ENCODE measurements around the gene PANK4. TPM values are rescaled to one million over a fixed set of nuclear protein-coding genes. Genes with fewer than 3 reads are reported as not detected.

The PANK4 gene
- total and polyA plus RNA-seq, 2 of the 8 experiments (the other 6 are each of a cell fraction or from before 2014, with no cell fraction given), result 20.1 to 29.7 TPM

GRCh38 chr1:2518528-2518927 is 7.9 kb downstream of the PANK4 start:
- H2AK5ac ChIP-seq (ENCODE audit: low read depth, low read length), result no peak overlapping the region
- H3K4me1 ChIP-seq (replicated peaks in 1 of 4; ENCODE audit: control insufficient read depth in 3 of 4, insufficient read depth in 4 of 4, low read length in 3 of 4), result peaks cover 0 to 1% (median under 1%) of the 10 kb centered on the region in 4 experiments; a peak in 2 of 7 replicates
- no peak overlapping the region for H4K5ac ChIP-seq (ENCODE audit: insufficient read length, low read depth, low read length)
- peaks cover 13% of the 10 kb centered on the region for H3K79me1 ChIP-seq (ENCODE audit: low read depth, low read length)
- ChIA-PET POLR2A (ENCODE audit: partially characterized antibody) (interaction anchor here (1.5 kb wide), 1 partner anchor 12 kb away, joined by 5 read pairs; no protein-coding TSS in a partner anchor), CTCF (ENCODE audit: partially characterized antibody) (interaction anchor here (0.9 to 4.6 kb wide), 2 partner anchors 10 to 16 kb away, joined by 3 to 16 read pairs; no protein-coding TSS in a partner anchor)
- FAIRE-seq (no peak), DNase-seq (ENCODE audit: low read depth in 1 of 2, low spot score in 2 of 2) (no peak)
- peaks cover 18 to 60% (median 38%) of the 10 kb centered on the region in 4 experiments; a peak in 7 of 8 replicates for H3K36me3 ChIP-seq (ENCODE audit: control insufficient read depth in 2 of 4, insufficient read depth in 4 of 4, low read length in 3 of 4)
- H3K23me2 ChIP-seq (ENCODE audit: low read depth, low read length), result no peaks in the 10 kb centered on the region
- no peak overlapping the region for H3K9ac ChIP-seq (replicated peaks in 1 of 4; ENCODE audit: extremely low read depth in 1 of 4, low read depth in 3 of 4, low read length in 3 of 4)
- no peak overlapping the region for H4K8ac ChIP-seq (ENCODE audit: extremely low read depth, insufficient read depth, low read length)
- no peak overlapping the region for H2BK120ac ChIP-seq (replicated peaks; ENCODE audit: low read depth, low read length)
- TF ChIP-seq RXRA (IDR thresholded peaks at IDR 0.05; ENCODE audit: insufficient read depth, low read depth, low read length) (no peak), HDAC2 (IDR thresholded peaks at IDR 0.05; ENCODE audit: borderline replicate concordance in 1 of 2, low read depth in 2 of 2, low read length in 2 of 2) (no peak), POLR2A (IDR thresholded peaks at IDR 0.05; ENCODE audit: control extremely low read depth in 1 of 2, low read depth in 2 of 2, low read length in 2 of 2) (no peak), EP300 (IDR thresholded peaks at IDR 0.05; ENCODE audit: borderline replicate concordance in 1 of 2, low read depth in 2 of 2, low read length in 2 of 2) (no peak), TAF1 (IDR thresholded peaks at IDR 0.05; ENCODE audit: low read depth, low read length) (no peak), SP4 (IDR thresholded peaks at IDR 0.05; ENCODE audit: low read length) (no peak), POLR2AphosphoS5 (IDR thresholded peaks at IDR 0.05; ENCODE audit: low read depth, low read length) (no peak), JUN (IDR thresholded peaks at IDR 0.05; ENCODE audit: low read depth, low read length) (no peak), KDM5A (IDR thresholded peaks at IDR 0.05; ENCODE audit: low read length) (no peak), POU5F1 (IDR thresholded peaks at IDR 0.05; ENCODE audit: low read depth, low read length) (no peak)
- no peak overlapping the region for H2BK20ac ChIP-seq (ENCODE audit: low read length)
- H3K9me3 ChIP-seq (ENCODE audit: insufficient read depth in 2 of 2, low read depth in 1 of 2, low read length in 1 of 2), result no peaks in the 10 kb centered on the region
- no peak overlapping the region for H3K4me2 ChIP-seq (ENCODE audit: insufficient read depth in 1 of 2, low read depth in 2 of 2, low read length in 2 of 2)
- H2BK5ac ChIP-seq (ENCODE audit: low read depth, low read length), result no peak overlapping the region
- H3K23ac ChIP-seq (ENCODE audit: insufficient read length), result no peak overlapping the region
- H2BK15ac ChIP-seq (ENCODE audit: low read length), result no peak overlapping the region
- no peak overlapping the region for H3K27ac ChIP-seq (ENCODE audit: low read depth, low read length)
- 96% methylated on average over 26 of the region's 26 CpGs; no CpG with 5 or more reads in 1 of the 2 experiments for WGBS, 2 experiments (ENCODE audit: extremely low coverage in 1 of 2, insufficient coverage in 1 of 2, insufficient read length in 1 of 2, insufficient replicate concordance in 2 of 2, low coverage in 1 of 2, low lambda C conversion rate in 2 of 2, missing lambda C conversion rate in 1 of 2)
- H3K4ac ChIP-seq (replicated peaks; ENCODE audit: insufficient read length, low read depth, low read length), result no peak overlapping the region
- peaks cover 16 to 30% of the 10 kb centered on the region in 2 experiments for H4K20me1 ChIP-seq (replicated peaks in 1 of 2; ENCODE audit: control insufficient read depth in 1 of 2, insufficient read depth in 2 of 2, low read length in 2 of 2)
- H3K14ac ChIP-seq (ENCODE audit: insufficient read length), result no peak overlapping the region
- H3K18ac ChIP-seq (ENCODE audit: extremely low read depth, low read length), result no peak overlapping the region
- H3K79me2 ChIP-seq (ENCODE audit: control insufficient read depth in 1 of 2, insufficient read depth in 2 of 2, low read length in 2 of 2), result peaks cover 4 to 19% of the 10 kb centered on the region in 2 experiments; a peak in 2 of 4 replicates
- no peak overlapping the region for H2BK12ac ChIP-seq (ENCODE audit: low read depth, low read length)
- no peak overlapping the region for H3K4me3 ChIP-seq (ENCODE audit: extremely low read depth in 1 of 4, insufficient read depth in 2 of 4, low read depth in 3 of 4, low read length in 4 of 4)
- H3K56ac ChIP-seq (replicated peaks; ENCODE audit: insufficient read length, low read depth, low read length), result no peak overlapping the region
- H3K27me3 ChIP-seq (replicated peaks in 1 of 4; ENCODE audit: control insufficient read depth in 3 of 4, extremely low read depth in 1 of 4, insufficient read depth in 3 of 4, low read length in 3 of 4), result no peaks in the 10 kb centered on the region
- H2AFZ ChIP-seq (ENCODE audit: low read length), result no peak overlapping the region
- H4K91ac ChIP-seq (replicated peaks; ENCODE audit: insufficient read length, low read length), result no peak overlapping the region

All from H1 (cell line).